Liver (tissue), 9 donors: ENCODE results near the gene ARHGEF10L. TPM values are rescaled to one million over a fixed set of nuclear protein-coding genes. Genes with fewer than 3 reads are reported as not detected.
A peak's percentile ranks its signal among the peaks of the same experiment; 100 is the strongest.

ENCODE experiments used
- DNase-seq: peaks from one replicate; pipeline ENCODE4 v3.0.0-alpha.2; 2017; ENCODE audit warnings: low spot score
- H3K27ac ChIP-seq, 2 donors: one replicate each; pipeline ENCODE4 v1.7.0; 2013; ENCODE audit warnings: inconsistent platforms in 2 of 2, low read length in 2 of 2, control low read depth in 1 of 2, low read depth in 1 of 2, mild to moderate bottlenecking in 1 of 2
- H3K27me3 ChIP-seq, 4 donors: one replicate each; pipeline versions ENCODE4 v1.6.1 to v1.7.0; 2013; ENCODE audit warnings: low read length in 3 of 4, inconsistent platforms in 1 of 4, mild to moderate bottlenecking in 1 of 4, moderate library complexity in 1 of 4; ENCODE audit not compliant: control insufficient read depth in 4 of 4, insufficient read depth in 4 of 4
- H3K36me3 ChIP-seq, 4 donors: one replicate each; pipeline versions ENCODE4 v1.6.1 to v1.7.0; 2013; ENCODE audit warnings: low read length in 3 of 4, mild to moderate bottlenecking in 3 of 4, low read depth in 1 of 4, moderate library complexity in 1 of 4; ENCODE audit not compliant: control insufficient read depth in 4 of 4, insufficient read depth in 3 of 4
- H3K4me1 ChIP-seq, 4 donors: one replicate each; pipeline versions ENCODE4 v1.6.1 to v1.7.0; 2013; ENCODE audit warnings: low read length in 3 of 4, mild to moderate bottlenecking in 3 of 4, moderate library complexity in 1 of 4; ENCODE audit not compliant: control insufficient read depth in 4 of 4, insufficient read depth in 4 of 4
- H3K4me3 ChIP-seq, 3 donors: one replicate each; pipeline versions ENCODE4 v1.6.1 to v1.7.0; 2013; ENCODE audit warnings: low read length in 3 of 3, control low read depth in 1 of 3, low read depth in 1 of 3, mild to moderate bottlenecking in 1 of 3
- H3K9ac ChIP-seq, 2 donors: one replicate each; pipeline ENCODE4 v1.7.0; 2013; ENCODE audit warnings: low read length in 2 of 2, mild to moderate bottlenecking in 2 of 2, moderate library complexity in 2 of 2, control low read depth in 1 of 2, low read depth in 1 of 2
- H3K9me3 ChIP-seq, 4 donors: one replicate each; pipeline versions ENCODE4 v1.6.1 to v1.7.0; 2013; ENCODE audit warnings: low read length in 3 of 4; ENCODE audit not compliant: control insufficient read depth in 4 of 4
- CTCF ChIP-seq: fragments of 150-350 bp; IDR thresholded peaks from 2 replicates; pipeline ENCODE4 v1.5.1; 2017; ENCODE audit warnings: improper control_type of control experiment, low read depth, low read length; ENCODE audit not compliant: missing input control
- EGR1 ChIP-seq, 2 donors: IDR thresholded peaks; 2 replicates each; pipeline ENCODE4 v1.6.1; 2016 to 2018; ENCODE audit warnings: antibody characterized with exemption in 2 of 2, low read depth in 2 of 2
- FOXA1 ChIP-seq: IDR thresholded peaks from 2 replicates; pipeline ENCODE4 v1.6.1; 2016; ENCODE audit warnings: antibody characterized with exemption
- FOXA2 ChIP-seq: IDR thresholded peaks from 2 replicates; pipeline ENCODE4 v1.6.1; 2016; ENCODE audit warnings: antibody characterized with exemption
- GABPA ChIP-seq, 2 donors: IDR thresholded peaks in 1 of 2; conservative IDR thresholded peaks in 1 of 2; 2 replicates each; pipeline ENCODE4 v1.6.1; 2016; ENCODE audit warnings: antibody characterized with exemption in 2 of 2, mild to moderate bottlenecking in 1 of 2, moderate library complexity in 1 of 2
- HNF4A ChIP-seq, 2 donors: conservative IDR thresholded peaks; 2 replicates each; pipeline ENCODE4 v1.6.1; 2016; ENCODE audit warnings: antibody characterized with exemption in 2 of 2, mild to moderate bottlenecking in 2 of 2
- JUND ChIP-seq, 2 donors: IDR thresholded peaks; 2 replicates each; pipeline ENCODE4 v1.6.1; 2016; ENCODE audit warnings: antibody characterized with exemption in 2 of 2
- NR2F2 ChIP-seq: IDR thresholded peaks from 2 replicates; pipeline ENCODE4 v1.6.1; 2016; ENCODE audit warnings: antibody characterized with exemption
- RAD21 ChIP-seq, 2 donors: IDR thresholded peaks; 2 replicates each; pipeline ENCODE4 v1.6.1; 2016; ENCODE audit warnings: antibody characterized with exemption in 2 of 2, mild to moderate bottlenecking in 2 of 2
- REST ChIP-seq: IDR thresholded peaks from 2 replicates; pipeline ENCODE4 v1.6.1; 2016; ENCODE audit warnings: antibody characterized with exemption, mild to moderate bottlenecking
- RXRA ChIP-seq, 2 donors: IDR thresholded peaks; 2 replicates each; pipeline ENCODE4 v1.6.1; 2017 to 2018; ENCODE audit warnings: antibody characterized with exemption in 2 of 2, mild to moderate bottlenecking in 1 of 2
- SP1 ChIP-seq: IDR thresholded peaks from 2 replicates; pipeline ENCODE4 v1.6.1; 2018; ENCODE audit warnings: antibody characterized with exemption, mild to moderate bottlenecking
- TAF1 ChIP-seq: conservative IDR thresholded peaks from 2 replicates; pipeline ENCODE4 v1.6.1; 2016; ENCODE audit warnings: antibody characterized with exemption, mild to moderate bottlenecking
- YY1 ChIP-seq: IDR thresholded peaks from 2 replicates; pipeline ENCODE4 v1.6.1; 2016; ENCODE audit warnings: antibody characterized with exemption, mild to moderate bottlenecking
- WGBS: extraction: QIAGEN DNeasy Blood & Tissue Kit; methylation state at CpG from one replicate; pipeline ENCODE4 v1.1.7; 2013; 5-methylcytosine and 5-hydroxymethylcytosine counted together
- polyA plus RNA-seq, 2 donors: library from polyadenylated mRNA; stranded (reverse) in 1 of 2; unstranded in 1 of 2; fragments of 200-250 nt in 1 of 2; fragments of >200 nt in 1 of 2; fragmentation: Nextera tagmentation in 1 of 2; extraction: Ambion mirVana in 1 of 2; gene quantifications; one replicate each; pipeline versions ENCODE4 v1.2.1 to v1.2.3, GENCODE V29; 2013 to 2015
- total RNA-seq, 2 donors: library from RNA; depleted of rRNA; stranded (reverse); fragments of >200 nt; gene quantifications; one replicate each; pipeline ENCODE4 v1.2.3, GENCODE V29; 2014
- TF ChIP-seq, protein P1 (sequence below): IDR thresholded peaks from 2 replicates; pipeline ENCODE4 v1.6.1; 2016; ENCODE audit warnings: antibody characterized with exemption
- TF ChIP-seq, protein P2 (sequence below): IDR thresholded peaks from 2 replicates; pipeline ENCODE4 v1.6.1; 2016; ENCODE audit warnings: antibody characterized with exemption
- TF ChIP-seq, protein P3 (sequence below): IDR thresholded peaks from 2 replicates; pipeline ENCODE4 v1.6.1; 2016; ENCODE audit warnings: antibody characterized with exemption
- donor health status: healthy.
- donor health status: healthy.
- donor health status: healthy.
- donor health status: healthy.
- donor health status: healthy.

The ARHGEF10L gene
- total and polyA plus RNA-seq, 4 donors, result 26.3 to 169 (median 57.5) TPM

- Histone ChIP-seq H3K4me3 (no peak overlapping the region), H3K36me3 (no peaks in the 10 kb centered on the region), H3K9ac (no peak overlapping the region), H3K27me3 (no peaks in the 10 kb centered on the region), H3K9me3 (no peaks in the 10 kb centered on the region), H3K27ac (peak overlapping the region; percentile 89 to 94), H3K4me1 (peaks cover 32 to 57% (median 46%) of the 10 kb centered on the region in 4 donors)
- 78% methylated on average over 8 of the region's 8 CpGs for WGBS
- DNase-seq, result no peak
- TF ChIP-seq HNF4A (conservative IDR thresholded peaks at IDR 0.05) (no peak), RAD21 (IDR thresholded peaks at IDR 0.05) (no peak), FOXA2 (no peak), TAF1 (no peak), JUND (IDR thresholded peaks at IDR 0.05) (no peak), RXRA (IDR thresholded peaks at IDR 0.05) (no peak), CTCF (no peak), EGR1 (IDR thresholded peaks at IDR 0.05; ENCODE audit: low read depth in 2 of 2) (no peak), NR2F2 (no peak), FOXA1 (no peak), SP1 (no peak)
- TF ChIP-seq, protein P1, sequence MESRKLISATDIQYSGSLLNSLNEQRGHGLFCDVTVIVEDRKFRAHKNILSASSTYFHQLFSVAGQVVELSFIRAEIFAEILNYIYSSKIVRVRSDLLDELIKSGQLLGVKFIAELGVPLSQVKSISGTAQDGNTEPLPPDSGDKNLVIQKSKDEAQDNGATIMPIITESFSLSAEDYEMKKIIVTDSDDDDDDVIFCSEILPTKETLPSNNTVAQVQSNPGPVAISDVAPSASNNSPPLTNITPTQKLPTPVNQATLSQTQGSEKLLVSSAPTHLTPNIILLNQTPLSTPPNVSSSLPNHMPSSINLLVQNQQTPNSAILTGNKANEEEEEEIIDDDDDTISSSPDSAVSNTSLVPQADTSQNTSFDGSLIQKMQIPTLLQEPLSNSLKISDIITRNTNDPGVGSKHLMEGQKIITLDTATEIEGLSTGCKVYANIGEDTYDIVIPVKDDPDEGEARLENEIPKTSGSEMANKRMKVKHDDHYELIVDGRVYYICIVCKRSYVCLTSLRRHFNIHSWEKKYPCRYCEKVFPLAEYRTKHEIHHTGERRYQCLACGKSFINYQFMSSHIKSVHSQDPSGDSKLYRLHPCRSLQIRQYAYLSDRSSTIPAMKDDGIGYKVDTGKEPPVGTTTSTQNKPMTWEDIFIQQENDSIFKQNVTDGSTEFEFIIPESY, result no peak
- TF ChIP-seq, protein P2, sequence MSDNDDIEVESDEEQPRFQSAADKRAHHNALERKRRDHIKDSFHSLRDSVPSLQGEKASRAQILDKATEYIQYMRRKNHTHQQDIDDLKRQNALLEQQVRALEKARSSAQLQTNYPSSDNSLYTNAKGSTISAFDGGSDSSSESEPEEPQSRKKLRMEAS, result no peak
These were observed 21.7 kb downstream of the ARHGEF10L start for GRCh38 chr1:17561247-17561548.

DNA sequence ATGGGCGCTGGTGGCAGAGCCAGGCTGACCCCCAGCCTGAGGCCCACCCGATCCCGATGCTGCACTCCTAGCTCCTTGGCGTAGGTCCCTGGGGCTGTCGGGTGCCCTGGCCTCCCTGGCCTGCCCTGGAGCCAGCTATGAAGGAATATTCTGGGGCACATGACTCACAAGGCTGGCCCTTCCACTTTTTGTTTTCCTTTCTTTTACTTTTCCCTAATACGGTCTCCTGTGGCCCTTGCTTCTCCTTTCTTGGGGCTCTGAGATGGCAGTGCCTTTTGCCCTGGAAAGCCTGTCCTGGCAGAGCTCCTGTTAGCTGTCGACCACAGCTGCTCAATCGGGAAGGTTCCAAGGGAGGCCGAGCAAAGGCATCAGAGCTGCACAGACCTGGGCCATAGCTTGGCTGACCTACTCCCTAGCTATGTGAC is 22.1 kb downstream of the ARHGEF10L start:
- DNase-seq, result no peak
- Histone ChIP-seq H3K27ac (peak overlapping the region; percentile 89 to 94), H3K9ac (no peak overlapping the region), H3K4me1 (peaks cover 34 to 61% (median 50%) of the 10 kb centered on the region in 4 donors), H3K27me3 (no peaks in the 10 kb centered on the region), H3K9me3 (no peaks in the 10 kb centered on the region), H3K36me3 (no peaks in the 10 kb centered on the region), H3K4me3 (no peak overlapping the region)
- TF ChIP-seq HNF4A (conservative IDR thresholded peaks at IDR 0.05), result no peak
- no peak for TF ChIP-seq FOXA2
- TF ChIP-seq YY1, result no peak
- TF ChIP-seq, protein P2, result no peak
- TF ChIP-seq JUND (IDR thresholded peaks at IDR 0.05), result no peak
- TF ChIP-seq REST, result no peak
- no peak for TF ChIP-seq FOXA1
- TF ChIP-seq GABPA (IDR thresholded peaks at IDR 0.05 in 1 of 2, conservative IDR thresholded peaks at IDR 0.05 in 1 of 2), result no peak
- no peak for TF ChIP-seq NR2F2
- TF ChIP-seq, protein P3, sequence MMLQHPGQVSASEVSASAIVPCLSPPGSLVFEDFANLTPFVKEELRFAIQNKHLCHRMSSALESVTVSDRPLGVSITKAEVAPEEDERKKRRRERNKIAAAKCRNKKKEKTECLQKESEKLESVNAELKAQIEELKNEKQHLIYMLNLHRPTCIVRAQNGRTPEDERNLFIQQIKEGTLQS, result no peak
- no peak for TF ChIP-seq RAD21 (IDR thresholded peaks at IDR 0.05)
- TF ChIP-seq, protein P1, result no peak
- no peak for TF ChIP-seq TAF1
- no peak for TF ChIP-seq CTCF
- WGBS, result 54% methylated on average over 9 of the region's 9 CpGs
